ENCODE results near the gene AKR1B15. TPM values are rescaled to one million over a fixed set of nuclear protein-coding genes. Genes with fewer than 3 reads are reported as not detected.
"Not testable (repeated sequence)": the region's sequence is repeated elsewhere in the genome, so short reads cannot be mapped to it uniquely, and the experiment has no call there.

AKR1B15 gene
- total and polyA plus RNA-seq, 12 donors: 0.03 to 0.55 (median 0.24) TPM; not detected in 6

DNA sequence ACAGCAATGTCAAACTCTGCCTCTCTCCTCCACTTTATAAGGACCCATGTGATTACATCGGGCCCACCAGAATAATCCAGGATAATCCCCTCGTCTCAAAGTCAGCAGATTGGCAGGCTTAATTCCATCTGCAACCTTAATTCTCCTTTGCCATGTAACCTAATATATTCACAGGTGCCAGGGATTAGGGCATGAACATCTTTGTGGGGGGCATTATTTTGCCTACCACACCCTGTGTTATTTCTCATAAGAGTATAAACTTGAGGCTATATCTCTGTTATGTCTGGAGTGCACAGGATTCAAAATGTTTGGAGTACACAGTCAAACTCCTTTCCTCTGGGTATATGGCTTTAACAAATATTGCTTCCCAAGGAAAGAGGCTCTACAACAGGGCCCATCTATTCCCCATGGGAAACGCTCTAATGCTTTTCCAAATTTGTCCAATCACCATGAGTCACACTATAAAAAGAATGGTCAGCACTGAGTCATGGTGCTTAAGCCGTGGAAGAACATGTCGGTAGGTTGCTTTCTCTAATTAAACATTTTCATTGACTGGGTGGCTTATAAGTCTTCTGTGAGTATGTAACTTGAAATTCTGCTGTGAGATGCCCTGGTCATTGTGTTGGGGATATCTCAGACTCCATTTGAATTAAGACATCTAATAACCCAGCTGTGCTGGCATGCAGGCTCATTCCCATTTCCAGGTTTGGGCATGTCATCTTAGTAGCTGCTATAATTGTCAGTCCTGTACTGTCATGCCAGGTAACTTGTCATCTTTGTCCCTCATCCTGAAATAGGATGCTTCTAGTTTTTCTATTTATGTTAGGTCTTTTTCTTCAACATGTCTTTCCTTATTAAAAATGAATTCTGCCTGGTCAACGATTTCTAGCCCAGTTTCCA, 33.1 kb upstream of the AKR1B15 start:
- Histone ChIP-seq H3K4me3 (no peak overlapping the region), H3K36me3 (replicated peaks in 1 of 2) (no peaks in the 10 kb centered on the region), H3K9me3 (replicated peaks in 1 of 3) (no peaks in the 10 kb centered on the region), H3K4me1 (replicated peaks in 1 of 2) (no peaks in the 10 kb centered on the region), H3K27ac (peak overlapping the region in 1 of 5 donors; percentile 38), H3K27me3 (no peaks in the 10 kb centered on the region)
- intact Hi-C loops (cut with DNase I): loop anchor here in 1 of 2 donors (2.0 kb wide), 1 partner anchor 85 kb away; no protein-coding TSS in a partner anchor
- TF ChIP-seq, protein P1, sequence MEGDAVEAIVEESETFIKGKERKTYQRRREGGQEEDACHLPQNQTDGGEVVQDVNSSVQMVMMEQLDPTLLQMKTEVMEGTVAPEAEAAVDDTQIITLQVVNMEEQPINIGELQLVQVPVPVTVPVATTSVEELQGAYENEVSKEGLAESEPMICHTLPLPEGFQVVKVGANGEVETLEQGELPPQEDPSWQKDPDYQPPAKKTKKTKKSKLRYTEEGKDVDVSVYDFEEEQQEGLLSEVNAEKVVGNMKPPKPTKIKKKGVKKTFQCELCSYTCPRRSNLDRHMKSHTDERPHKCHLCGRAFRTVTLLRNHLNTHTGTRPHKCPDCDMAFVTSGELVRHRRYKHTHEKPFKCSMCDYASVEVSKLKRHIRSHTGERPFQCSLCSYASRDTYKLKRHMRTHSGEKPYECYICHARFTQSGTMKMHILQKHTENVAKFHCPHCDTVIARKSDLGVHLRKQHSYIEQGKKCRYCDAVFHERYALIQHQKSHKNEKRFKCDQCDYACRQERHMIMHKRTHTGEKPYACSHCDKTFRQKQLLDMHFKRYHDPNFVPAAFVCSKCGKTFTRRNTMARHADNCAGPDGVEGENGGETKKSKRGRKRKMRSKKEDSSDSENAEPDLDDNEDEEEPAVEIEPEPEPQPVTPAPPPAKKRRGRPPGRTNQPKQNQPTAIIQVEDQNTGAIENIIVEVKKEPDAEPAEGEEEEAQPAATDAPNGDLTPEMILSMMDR (IDR thresholded peaks at IDR 0.05): no peak
- no peak for TF ChIP-seq POLR2A (IDR thresholded peaks at IDR 0.05)
- peak in 1 of 7 donors; percentile 22 for DNase-seq
- WGBS, 4 donors: 53 to 73% (median 60%) methylated on average over 6 of the region's 6 CpGs

DNA sequence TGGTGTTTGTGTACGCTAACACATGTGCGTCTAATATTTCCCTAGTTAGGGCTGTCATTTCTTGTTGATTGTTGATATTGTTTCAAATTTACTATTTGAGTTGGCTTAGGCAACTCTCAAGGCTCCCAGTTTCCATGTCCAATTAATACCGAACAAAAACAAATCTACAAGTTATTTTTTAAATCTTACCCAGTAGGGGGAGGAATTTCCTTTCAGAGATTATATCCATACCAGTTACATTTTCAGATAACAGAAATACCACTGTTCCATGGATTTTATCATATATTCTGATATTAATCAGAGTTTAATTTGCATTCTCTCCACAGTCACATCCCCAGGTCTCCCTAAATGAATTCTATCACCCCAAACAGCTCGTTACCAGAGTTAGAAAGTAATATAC, 28.8 kb upstream of the AKR1B15 start:
- WGBS, 4 donors: 57 to 71% (median 59%) methylated on average over 4 of the region's 4 CpGs
- H3K27me3 ChIP-seq: no peaks in the 10 kb centered on the region
- H3K4me3 ChIP-seq: no peak overlapping the region
- no peaks in the 10 kb centered on the region for H3K4me1 ChIP-seq (replicated peaks in 1 of 2)
- H3K9me3 ChIP-seq (replicated peaks in 1 of 3): no peaks in the 10 kb centered on the region
- H3K36me3 ChIP-seq (replicated peaks in 1 of 2): no peaks in the 10 kb centered on the region
- H3K27ac ChIP-seq: no peak overlapping the region
- intact Hi-C loops (cut with DNase I): loop anchor here (2.0 to 5.0 kb wide), 2 partner anchors 85 to 87 kb away; no protein-coding TSS in a partner anchor
- TF ChIP-seq POLR2A (IDR thresholded peaks at IDR 0.05): no peak
- TF ChIP-seq, protein P1 (IDR thresholded peaks at IDR 0.05): peak in 5 of 6 experiments; percentile 21 to 48 (median 35)
- no peak for DNase-seq

DNA sequence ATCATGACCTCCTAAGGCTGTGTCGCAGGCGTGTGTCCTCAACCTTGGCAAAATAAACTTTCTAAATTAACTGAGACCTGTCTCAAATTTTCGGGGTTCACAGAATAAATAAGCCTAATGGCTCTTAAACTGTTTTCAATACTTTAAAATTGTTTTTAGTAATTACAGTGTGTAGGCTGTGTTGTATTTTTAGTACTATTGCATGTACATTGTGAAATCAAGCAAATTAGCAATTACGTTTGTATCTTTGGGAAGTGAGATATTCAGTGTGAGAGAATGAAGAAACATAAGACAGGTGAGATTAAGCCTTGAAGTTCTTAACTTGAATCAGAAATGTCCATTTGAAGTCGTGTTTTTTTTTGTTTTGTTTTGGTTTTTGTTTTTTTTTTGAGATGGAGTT, 26.3 kb upstream of the AKR1B15 start:
- H3K4me1 ChIP-seq (replicated peaks in 1 of 2): peaks cover 0 to 2% of the 10 kb centered on the region in 2 donors
- H3K36me3 ChIP-seq (replicated peaks in 1 of 2): no peaks in the 10 kb centered on the region
- no peaks in the 10 kb centered on the region for H3K27me3 ChIP-seq
- no peak for TF ChIP-seq POLR2A (IDR thresholded peaks at IDR 0.05)
- TF ChIP-seq, protein P1 (IDR thresholded peaks at IDR 0.05): no peak
- DNase-seq: no peak
- intact Hi-C loops (cut with DNase I): loop anchor here in 1 of 2 donors (5.0 kb wide), 1 partner anchor 85 kb away; no protein-coding TSS in a partner anchor
- 69 to 79% (median 70%) methylated on average over 5 of the region's 5 CpGs for WGBS, 4 donors
- no peak overlapping the region for H3K4me3 ChIP-seq
- no peaks in the 10 kb centered on the region for H3K9me3 ChIP-seq (replicated peaks in 1 of 3)
- H3K27ac ChIP-seq: no peak overlapping the region

DNA sequence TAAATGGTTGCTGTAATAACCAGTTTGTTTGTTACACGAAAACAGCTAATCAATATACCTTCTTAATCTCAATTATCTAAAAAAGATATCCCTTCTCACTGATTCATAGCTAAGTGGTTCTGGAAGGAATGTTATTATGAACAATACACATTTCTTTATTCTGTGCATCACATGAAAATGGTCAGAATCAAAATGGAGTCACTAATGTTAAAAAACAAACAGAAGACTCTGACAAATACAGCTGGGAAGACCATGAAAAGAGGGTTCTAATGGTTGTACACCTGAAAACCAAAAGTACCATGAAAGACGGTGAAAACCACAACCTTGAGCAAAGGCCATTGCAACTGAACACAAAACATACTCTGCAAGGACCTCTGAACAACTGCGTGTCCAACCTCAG, 23.5 kb upstream of the AKR1B15 start:
- H3K36me3 ChIP-seq (replicated peaks in 1 of 2); H3K9me3 ChIP-seq (replicated peaks in 1 of 3); H3K4me3 ChIP-seq; H3K4me1 ChIP-seq (replicated peaks in 1 of 2); DNase-seq; intact Hi-C loops (cut with DNase I); H3K27ac ChIP-seq; H3K27me3 ChIP-seq: not testable (repeated sequence)
- 72 to 81% (median 76%) methylated on average over 3 of the region's 3 CpGs for WGBS, 4 donors

DNA sequence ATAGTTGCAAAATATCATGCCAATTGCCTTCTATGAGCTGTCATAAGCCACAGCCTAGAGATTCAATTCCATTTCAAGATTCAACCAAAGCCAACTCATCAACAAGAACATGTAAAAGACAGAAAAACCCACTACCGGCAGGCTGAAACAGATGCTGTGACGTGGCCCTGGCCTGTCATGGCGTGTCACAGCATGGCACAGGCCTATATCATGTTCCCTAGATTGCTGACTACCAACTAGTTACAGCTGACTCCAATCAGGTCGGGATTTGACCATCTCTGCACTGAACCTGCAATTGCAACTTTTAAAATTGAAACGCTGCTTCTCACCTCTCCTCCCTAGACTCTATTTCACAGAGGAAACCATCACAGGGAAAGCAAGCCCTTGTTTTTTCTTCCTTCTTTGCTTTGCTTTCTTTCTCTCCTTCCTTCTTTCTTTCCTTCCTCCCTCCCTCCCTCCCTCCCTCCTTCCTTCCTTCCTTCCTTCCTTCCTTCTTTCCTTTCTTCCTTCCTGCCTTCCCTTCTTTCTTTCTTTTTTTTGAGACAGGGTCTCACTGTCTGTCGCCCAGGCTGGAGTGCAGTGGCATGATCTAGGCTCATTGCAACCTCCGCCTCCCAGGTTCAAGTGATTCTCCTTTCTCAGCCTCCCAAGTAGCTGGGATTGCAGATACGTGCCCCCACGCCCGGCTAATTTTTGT, 22.2 kb upstream of the AKR1B15 start:
- intact Hi-C loops (cut with DNase I); DNase-seq; H3K4me3 ChIP-seq; H3K27me3 ChIP-seq; H3K36me3 ChIP-seq (replicated peaks in 1 of 2); H3K27ac ChIP-seq; H3K4me1 ChIP-seq (replicated peaks in 1 of 2); H3K9me3 ChIP-seq (replicated peaks in 1 of 3): not testable (repeated sequence)
- 87 to 93% (median 91%) methylated on average over 10 of the region's 10 CpGs for WGBS, 4 donors

All from adrenal gland (tissue), 12 donors.